ELF-1 (cell line): ENCODE measurements around the gene CDK11A.
A peak's percentile ranks its signal among the peaks of the same experiment; 100 is the strongest.
"Not testable (repeated sequence)": the region's sequence is repeated elsewhere in the genome, so short reads cannot be mapped to it uniquely, and the experiment has no call there.

Source experiments
- DNase-seq: peaks from one replicate; pipeline ENCODE4 v3.0.0-alpha.2; 2016; ENCODE audit warnings: low read depth, low spot score

The CDK11A gene

DNA sequence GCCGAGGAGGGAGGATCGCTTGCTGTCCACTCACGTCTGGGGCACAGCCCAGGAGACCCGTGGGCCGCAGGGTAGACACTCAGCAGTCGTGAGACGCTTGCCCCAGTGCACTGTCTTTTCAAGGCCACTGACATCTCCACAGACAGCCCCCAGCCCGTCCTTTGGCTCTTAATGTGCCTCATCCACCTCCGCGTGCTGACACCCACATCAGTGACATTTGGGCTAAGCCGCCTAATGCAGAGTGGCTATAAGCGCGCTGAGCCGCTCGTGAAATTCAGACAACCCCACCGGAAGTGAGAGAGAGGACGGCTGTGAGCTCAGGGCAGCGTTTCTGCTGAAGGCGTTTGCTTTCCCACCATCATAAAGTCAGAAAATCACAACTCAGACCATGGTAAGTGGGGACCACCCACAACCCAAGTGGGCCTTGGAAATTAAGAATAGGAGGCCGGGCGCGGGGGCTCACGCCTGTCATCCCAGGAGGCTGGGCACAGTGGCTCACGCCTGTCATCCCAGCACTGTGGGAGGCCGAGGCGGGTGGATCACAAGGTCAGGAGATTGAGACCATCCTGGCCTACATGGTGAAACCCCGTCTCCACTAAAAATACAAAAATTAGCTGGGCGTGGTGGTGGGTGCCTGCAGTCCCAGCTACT lies 40.0 kb downstream of the CDK11A start:
- DNase-seq: no peak

DNA sequence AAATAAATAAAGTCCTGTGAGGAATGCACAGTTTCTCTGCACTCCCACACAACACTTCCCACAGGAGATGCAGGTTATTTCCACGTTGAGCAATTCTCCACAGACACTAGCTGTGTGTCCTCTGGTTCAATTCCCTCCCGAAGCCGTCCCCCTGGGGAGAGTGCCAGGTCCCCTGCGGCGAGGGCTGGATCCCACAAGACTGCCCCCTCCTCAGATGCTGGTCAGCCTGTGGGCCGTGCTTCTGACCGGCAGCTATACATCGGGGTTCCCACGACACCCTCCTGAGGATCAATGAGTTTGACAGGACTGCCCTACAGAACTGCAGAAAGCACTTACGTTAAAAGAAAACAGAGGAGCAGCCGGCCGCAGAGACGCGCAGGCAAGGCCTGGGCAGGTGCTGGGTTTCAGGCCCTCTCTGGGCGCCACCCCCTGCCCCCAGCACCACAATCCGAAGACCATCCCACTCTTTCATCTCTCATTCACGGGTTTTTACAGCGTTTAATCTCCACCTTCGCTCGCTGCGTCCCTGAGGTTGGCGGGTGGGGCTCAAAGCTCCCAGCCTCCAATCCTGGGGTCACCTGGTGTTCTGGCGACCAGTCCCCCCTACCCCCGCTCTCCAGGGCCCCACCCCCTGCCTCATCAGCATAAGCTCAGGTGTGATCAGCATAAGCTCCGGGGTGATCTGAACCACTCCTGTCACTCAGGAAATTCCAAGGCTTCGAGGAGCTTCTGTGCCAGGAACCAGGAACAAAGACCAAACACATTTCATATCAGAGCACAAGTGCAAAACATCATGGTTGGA lies 40.9 kb downstream of the CDK11A start:
- DNase-seq: no peak

DNA sequence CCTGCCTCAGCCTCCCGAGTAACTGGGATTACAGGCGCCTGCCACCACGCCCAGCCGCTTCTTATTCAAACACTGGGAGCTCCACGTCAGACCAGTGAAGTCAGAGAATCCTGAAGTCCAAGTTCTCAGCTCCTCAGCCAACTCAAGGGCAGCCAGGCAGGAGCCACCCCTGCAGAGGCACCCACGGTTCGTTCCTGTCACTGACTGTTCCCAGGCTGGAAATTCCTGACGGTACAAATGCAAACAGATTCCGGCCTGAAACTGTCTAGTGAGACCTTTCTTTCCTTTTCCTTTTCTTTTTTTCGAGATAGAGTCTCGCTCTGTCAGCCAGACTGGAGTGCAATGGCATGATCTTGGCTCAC lies 43.3 kb downstream of the CDK11A start:
- DNase-seq: no peak

DNA sequence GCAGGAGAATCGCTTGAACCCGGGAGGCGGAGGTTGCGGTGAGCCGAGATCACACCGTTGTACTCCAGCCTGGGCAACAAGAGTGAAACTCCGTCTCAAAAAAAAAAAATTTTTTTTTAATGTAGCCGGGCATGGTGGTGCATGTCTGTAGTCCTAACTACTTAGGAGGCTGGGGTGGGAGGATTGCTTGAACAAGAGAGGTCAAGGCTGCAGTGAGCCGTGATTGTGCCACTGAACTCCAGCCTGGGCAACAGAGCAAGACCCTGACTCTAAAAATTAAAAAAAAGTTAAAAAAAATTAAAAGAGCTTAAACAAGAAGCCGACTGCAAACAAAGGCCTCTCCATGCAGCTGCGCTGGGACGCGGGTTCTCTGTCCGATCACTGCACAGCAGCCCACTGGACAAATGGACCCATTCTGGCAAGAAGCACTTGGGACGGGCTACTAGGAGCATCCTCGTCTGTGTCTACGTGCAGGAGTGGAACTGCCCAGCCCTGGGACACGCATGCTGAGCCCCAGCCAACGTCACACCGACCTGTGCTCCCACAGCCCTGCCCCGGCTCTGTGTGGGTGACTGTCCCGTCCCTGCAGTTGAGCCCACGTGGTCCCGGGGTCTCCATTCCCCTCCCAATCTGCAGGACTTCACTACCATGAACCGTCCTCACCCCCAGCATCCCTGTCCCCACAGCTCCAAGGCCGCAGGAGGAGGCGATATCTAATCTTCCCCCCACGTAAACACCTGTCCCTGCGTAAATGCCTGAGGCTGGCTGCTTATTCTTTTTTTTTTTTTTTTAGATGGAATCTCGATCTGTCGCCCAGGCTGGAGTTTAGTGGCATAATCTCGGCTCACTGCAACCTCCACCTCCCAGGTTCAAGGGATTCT lies 43.9 kb downstream of the CDK11A start:
- no peak for DNase-seq

DNA sequence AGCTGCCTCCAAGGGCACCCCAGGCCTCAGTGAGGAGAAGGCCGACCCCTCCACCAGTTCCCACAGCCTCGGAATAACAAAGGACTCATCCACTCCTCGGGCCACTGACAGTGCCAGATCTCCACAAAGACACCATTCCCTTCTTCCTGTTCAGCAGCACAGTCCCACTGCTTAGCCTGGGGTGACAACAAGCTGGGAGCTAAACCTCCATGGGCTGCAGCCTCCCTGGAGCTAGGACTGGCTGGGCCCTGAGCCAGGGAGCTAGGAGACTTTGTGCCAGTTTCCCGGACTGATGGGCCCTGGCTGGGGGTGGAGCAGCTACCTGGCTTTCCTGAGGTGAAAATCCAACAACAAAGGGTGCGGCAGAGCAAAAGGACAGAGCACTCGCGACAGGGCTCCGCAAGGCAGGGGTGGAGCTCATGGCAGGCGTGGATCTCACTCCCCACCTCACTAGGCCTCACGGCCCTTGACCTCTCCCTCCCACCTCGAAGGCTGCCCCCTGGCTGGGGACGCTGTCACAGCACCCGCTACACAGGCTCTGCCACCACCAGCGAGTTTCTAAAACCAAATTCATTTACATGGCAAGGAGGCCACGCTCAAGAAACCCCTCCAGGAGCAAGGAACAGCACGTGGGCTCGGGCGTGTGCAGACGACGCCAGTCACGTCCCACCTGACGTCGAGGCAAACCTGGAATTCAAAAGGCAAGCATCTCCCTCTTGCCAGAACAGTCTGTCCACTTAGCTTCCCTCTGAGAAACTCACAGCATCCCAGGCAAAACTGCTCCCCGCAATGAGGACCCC lies 45.4 kb downstream of the CDK11A start:
- DNase-seq: peak; percentile 58

DNA sequence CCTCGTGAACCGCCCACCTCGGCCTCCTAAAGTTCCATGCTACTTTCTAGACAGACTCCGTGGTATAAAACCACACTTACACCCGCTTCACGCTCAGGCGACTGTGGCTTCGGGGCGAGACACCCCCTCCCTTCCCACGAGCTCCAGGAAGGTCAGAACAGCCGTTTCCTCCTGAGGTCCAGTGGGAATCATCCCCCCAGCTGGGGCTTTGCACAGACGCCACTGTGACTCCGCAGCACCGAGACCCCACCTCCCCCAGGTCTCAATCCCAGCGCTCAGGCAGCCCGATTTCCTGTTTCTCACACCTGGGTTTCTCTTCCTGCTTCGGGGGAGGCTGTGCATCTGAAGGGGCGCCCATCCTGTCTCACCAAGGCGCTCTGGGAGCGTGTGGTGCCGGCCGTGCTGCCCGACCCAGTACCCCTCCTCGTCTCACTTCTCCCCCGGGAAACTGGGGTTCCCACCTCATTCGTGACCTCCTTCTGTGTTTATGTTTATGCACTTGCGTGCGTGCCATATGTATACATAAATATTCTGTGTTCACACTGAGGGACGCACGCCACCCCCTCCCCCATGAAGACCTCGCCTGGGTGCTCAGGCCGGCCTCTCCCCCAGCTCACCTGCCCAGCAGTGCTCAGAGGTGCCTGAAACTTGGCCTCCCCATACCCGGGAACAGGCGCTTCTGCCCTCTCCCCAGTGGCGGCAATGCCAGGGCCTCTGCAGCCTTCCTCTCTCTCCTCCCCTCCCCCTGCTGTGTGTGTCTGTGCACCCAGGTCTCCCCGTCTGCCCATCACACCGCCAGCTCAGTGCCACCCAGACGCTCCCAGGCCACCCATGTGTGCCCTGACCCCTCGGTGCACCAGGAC lies 46.2 kb downstream of the CDK11A start:
- DNase-seq: no peak

DNA sequence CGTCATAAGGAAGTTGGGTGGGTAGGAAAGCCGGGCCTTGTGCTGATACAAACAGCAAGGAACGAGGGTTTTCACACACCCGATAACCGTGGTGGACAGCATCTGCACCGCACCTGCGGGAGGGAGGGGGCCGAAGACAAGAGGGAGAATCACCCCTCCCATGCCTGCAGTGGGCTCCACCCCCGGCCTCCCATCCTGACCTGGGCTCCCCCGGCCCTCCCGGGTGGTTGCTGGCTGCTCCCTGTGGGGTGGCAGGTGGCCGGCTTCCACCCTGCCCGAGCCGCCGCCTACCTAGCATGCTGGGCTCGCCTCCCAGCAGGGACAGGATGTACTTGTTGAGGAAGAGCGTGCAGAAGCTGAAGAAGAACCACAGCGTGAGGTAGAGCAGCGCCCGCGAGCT lies 48.1 kb downstream of the CDK11A start:
- DNase-seq: not testable (repeated sequence)

DNA sequence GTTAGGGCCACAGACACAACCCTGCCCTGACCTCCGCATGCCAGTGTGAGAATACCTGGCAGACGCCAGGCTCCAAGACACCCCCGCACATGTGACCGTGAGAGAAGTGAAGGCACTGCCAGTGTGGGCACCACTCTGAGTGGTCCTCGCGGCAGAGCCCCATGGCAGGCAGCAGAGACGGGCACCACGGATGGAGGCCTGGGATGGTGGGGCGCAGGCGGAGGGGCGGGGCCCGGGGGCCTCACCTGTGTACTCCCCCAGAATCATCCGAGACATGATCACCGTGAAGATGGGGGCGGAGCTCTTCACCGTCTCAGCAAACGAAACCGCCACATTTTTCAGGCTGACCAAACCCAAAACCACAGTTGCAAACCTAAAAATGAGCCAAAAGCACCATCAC lies 48.9 kb downstream of the CDK11A start:
- not testable (repeated sequence) for DNase-seq

DNA sequence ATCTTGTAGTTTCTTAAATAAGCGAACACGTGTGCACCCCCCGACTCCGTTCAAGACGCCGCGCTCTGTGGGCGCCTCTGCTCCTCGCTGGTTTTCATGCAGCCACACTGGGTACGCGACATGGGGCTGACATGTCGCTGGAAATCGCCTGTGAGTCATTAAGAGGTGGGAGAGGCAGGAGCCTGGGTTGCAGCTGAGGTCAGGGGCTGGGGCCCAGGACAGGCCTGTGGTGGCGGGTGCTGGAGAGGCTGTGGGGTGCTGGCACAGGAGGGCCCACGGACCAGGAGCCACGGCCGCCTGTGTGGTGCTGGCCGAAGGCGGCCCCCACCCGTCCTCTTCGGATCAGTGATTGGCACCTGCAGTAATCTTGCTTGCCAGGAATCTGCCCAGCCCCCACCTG lies 49.4 kb downstream of the CDK11A start:
- not testable (repeated sequence) for DNase-seq

DNA sequence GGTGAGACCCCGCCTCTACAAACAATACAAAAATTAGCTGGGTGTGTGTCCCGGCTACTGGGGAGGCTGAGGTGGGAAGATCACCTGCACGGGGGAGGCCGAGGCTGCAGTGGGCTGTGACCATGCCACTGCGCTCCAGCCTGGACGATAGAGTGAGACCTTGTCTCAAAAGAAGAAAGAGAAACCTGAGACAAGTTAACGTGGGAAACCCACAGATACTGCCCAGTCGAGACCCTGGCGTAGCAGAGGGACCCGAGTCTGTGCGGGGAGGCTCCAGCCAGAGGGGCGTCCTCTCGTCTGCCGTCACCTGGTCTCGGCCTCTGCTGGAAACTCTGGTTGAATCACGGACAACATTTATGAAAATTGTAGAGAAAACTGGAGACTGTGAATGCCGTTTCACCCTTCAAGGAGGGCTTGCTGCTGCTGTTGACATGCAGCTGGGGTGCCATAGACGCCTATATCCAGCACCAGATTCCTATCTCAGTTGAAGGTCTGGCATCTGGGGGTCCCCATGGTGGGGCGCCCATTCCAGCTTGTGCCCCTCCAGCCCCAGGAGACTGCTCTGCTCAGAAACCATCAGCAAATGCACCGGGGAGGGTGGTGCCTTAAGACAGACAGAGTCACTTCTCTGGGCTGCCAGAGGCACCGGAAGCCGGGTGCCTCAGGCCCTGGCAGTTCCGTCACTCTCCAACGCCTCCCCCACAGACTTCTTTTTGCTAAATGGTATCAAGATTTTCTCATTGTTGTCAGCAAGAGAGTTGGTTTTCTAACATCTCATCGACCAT lies 51.8 kb downstream of the CDK11A start:
- no peak for DNase-seq

DNA sequence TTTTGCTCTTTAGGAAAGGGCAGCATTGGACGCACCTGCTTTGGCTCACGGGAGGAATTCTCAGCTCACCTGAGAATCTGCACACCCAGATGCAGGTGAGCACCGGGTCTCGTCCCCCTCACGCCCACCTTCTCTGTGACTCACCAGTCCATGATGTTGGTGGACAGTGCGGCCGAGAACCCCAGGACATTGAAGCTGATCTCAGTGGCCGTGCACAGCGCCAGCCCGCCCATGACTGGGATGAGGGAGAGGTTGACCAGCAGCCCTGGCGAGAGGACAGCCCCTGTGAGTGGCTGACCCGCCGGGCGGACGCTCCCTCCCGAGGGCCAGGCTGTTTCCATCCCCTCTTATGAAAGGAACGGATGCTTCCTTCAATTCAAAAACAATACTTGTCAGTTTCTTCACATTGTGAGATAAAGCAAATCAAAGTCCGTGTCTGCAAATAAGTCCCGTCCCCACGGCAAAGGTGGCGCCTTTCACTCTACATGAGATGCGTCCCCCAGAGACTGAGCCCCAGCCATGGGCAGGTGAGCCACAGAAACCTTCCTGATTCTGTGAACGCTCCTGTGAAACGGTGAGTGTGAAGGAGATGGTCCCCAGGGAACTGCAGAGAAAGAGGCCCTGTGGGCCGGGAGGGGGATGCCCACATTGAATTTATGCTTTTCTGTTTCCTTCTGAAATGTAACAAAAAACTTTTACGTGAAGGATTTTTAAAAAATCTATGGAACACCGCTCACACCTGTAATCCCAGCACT lies 52.6 kb downstream of the CDK11A start:
- no peak for DNase-seq

DNA sequence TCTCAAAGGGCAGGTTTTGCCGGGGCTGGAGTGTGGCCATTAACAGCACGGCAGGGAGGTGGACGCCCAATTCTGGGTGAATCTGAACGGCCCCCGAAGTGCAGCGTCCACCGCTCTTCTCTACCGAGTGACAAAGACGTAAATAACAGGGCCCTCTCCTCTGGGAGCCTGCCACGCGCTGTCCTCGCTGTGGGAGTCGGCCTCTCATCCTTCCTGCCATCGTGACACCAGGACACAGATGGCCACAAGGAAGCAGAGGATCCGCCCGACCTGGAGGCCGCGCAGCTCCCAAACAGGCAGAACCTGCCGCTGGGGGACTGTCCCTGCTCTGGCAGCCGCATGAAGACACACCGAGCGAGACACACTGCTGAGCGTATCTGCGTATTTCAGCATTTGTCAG lies 53.3 kb downstream of the CDK11A start:
- DNase-seq: no peak

DNA sequence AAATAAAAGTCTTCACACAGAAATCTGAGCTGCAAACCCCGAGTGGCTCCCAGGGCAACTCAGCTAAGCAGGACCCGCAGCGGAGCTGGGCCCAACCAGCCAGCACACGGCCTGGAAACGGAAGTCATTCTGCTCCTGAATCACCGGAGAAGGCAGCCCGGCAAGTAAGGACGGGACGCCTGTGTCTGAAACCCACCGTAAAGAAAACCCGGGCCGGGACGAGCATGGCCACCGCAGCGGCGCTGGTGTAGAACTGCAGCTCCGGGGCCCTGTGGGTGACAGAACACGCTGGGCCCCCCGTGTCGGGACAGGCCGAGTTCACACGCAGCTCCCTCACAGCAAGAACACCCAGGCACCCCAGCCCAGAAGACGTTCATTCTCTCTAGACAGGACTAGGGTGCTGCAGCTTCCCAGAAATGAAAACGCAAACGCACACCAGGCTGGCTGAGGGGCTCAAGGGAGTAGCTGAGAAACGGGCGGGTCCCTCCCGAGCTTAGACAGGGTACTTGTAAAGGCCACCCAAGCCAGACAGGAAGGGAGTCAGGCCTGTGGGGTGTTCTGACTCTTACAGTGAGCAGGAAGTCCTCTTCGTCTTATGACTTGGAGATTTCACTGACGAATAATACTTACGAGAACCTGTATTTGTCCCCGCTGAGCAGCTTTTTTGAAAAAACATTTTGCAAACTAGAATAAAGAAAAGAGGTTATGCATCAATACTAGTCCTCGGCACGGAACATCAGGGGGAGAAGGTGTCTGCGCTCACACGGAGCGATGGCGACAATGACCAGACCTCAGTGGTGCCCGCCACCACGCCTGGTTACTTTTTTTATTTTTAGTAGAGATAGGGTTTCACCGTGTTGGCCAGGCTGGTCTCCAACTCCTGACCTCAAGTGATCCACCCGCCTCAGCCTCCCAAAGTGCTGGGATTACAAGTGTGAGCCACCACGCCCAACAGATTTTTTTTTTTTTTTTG lies 54.4 kb downstream of the CDK11A start:
- no peak for DNase-seq

DNA sequence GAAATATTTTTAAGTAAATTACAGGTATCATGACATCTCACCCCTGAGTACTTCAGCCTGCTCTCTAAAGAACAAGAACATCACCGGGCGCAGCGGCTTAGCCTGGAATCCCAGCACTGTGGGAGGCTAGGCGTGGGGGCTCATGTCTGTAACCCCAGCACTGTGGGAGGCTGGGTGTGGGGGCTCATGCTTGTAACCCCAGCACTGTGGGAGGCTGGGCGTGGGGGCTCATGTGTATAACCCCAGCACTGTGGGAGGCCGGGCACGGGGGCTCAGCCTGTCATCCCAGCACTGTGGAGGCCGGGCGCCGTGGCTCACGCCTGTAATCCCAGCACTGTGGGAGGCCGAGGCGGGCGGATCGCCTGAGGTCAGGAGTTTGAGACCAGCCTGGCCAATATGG lies 57.6 kb downstream of the CDK11A start:
- no peak for DNase-seq

DNA sequence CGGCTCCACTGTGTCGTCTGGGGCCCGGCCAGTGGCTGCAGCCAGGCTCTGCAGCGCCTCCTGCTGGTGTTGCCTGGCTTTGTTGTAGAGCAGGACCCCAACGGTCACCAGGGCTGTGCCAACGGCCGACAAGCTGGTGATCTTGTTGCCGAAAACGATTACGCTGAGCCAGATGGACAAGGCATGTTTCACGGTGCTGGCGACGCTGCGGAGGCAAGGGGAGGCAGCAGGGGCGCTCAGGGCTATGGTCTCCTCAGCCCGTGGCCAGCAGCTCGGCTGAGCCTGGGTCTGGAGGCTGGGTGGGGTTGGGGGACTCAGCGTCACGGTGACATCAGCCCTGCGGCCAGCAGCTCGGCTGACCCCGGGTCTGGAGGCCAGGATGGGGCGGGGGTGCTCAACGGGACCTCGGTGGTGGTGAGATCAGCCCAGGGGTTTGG lies 58.3 kb downstream of the CDK11A start:
- peak; percentile 43 for DNase-seq

DNA sequence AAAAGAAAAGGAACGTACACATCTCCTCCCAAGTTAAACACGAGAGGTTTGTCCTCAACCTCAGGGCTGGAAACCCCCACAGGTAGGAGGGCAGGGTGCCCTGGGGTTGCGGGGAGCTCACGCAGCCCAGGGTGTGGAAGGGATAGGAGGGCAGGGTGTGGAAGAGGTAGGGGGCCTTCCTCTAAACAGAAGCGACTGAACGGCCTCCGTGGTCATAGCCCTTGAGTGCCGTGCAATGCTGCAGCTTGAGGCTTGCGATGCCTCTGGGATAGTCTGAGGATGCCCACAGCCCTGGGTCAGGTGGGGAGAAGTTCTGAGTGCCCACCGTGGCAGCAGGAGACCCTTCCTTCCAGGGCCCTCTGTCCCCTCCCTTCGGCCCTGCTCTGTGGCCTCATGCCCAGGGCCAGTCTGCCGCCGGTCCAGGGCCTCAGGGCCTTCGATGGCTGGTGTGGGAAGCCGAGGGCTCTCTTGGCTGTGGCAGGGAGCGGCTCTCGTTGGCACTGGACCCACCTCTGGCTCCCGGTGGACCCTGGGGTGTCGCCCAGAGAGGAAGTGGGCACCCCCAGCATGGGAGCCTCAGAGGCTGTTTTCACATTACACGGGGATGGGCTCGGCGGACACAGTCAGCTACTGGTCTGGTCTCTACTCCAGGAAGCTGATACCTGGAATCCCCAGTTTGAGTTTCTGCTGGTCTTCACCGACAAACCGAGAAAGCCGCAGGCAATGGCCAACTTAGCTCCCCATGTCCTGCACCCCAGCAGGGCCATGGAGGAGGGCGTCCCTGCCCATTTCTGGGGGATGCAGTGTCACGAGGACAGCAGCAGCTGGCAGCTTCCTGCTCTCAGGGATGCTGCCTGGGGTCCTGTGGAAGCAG lies 59.0 kb downstream of the CDK11A start:
- no peak for DNase-seq

DNA sequence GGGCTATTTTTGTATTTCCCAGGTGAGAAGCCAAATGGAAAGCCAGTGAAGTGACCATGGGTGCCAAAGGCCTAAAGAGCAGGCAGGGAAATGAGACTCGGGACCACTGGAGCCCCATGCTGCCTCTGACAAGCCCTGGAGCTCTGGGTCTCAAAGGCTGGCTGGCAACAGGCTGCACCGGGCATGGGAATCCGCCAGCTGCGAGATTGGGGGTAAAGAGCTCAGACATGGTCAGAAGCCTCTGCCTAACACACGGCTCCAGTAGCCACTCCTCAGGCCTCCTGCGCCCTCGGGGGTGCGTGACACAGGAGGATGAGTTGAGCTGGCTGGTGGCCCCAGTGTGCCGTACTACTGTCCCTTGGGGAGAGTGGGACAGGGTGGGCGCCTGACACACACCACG lies 59.8 kb downstream of the CDK11A start:
- not testable (repeated sequence) for DNase-seq
